IMR-90 (cell line): Measurements from ENCODE around the gene HNMT.
"Not testable (repeated sequence)": the region's sequence is repeated elsewhere in the genome, so short reads cannot be mapped to it uniquely, and the experiment has no call there.

ENCODE experiments used
- CEBPB ChIP-seq: IDR thresholded peaks from 2 replicates; pipeline ENCODE4 v1.6.1; 2012; ENCODE audit warnings: low read depth, low read length, improper control_type of control experiment
- CHD1 ChIP-seq: IDR thresholded peaks from 2 replicates; pipeline ENCODE4 v1.6.1; 2012; ENCODE audit warnings: low read depth, low read length, improper control_type of control experiment
- CTCF ChIP-seq: conservative IDR thresholded peaks from 2 replicates; pipeline ENCODE4 v1.5.1; 2012; ENCODE audit warnings: mild to moderate bottlenecking, low read depth, low read length, improper control_type of control experiment
- ELK1 ChIP-seq: fragments of 150-350 bp; IDR thresholded peaks from 2 replicates; pipeline ENCODE4 v1.6.1; 2016; ENCODE audit warnings: low read depth, mild to moderate bottlenecking, low read length, moderate library complexity, borderline replicate concordance
- FOS ChIP-seq: fragments of 150-350 bp; IDR thresholded peaks from 2 replicates; pipeline ENCODE4 v1.6.1; 2016; ENCODE audit warnings: low read depth, low read length
- MAZ ChIP-seq: IDR thresholded peaks from 2 replicates; pipeline ENCODE4 v1.6.1; 2012; ENCODE audit warnings: low read depth, mild to moderate bottlenecking, low read length, improper control_type of control experiment, moderate library complexity, borderline replicate concordance
- MXI1 ChIP-seq: IDR thresholded peaks from 2 replicates; pipeline ENCODE4 v1.6.1; 2012; ENCODE audit warnings: low read depth, mild to moderate bottlenecking, low read length, moderate library complexity, borderline replicate concordance
- POLR2A ChIP-seq: IDR thresholded peaks from 2 replicates; pipeline ENCODE4 v1.6.1; 2012; ENCODE audit warnings: mild to moderate bottlenecking, low read depth, low read length
- RAD21 ChIP-seq: IDR thresholded peaks from 2 replicates; pipeline ENCODE4 v1.6.1; 2012; ENCODE audit warnings: low read length, improper control_type of control experiment
- RCOR1 ChIP-seq: IDR thresholded peaks from 2 replicates; pipeline ENCODE4 v1.6.1; 2012; ENCODE audit warnings: mild to moderate bottlenecking, low read length, improper control_type of control experiment; ENCODE audit not compliant: insufficient replicate concordance
- RFX5 ChIP-seq: IDR thresholded peaks from 2 replicates; pipeline ENCODE4 v1.8.0; 2012; ENCODE audit warnings: low read depth, mild to moderate bottlenecking, low read length, moderate library complexity
- USF2 ChIP-seq: fragments of 150-350 bp; IDR thresholded peaks from 2 replicates; pipeline ENCODE4 v1.6.1; 2017; ENCODE audit warnings: mild to moderate bottlenecking, antibody characterized with exemption, low read length, low read depth

GRCh38 chr2:138043588-138043987, 79.3 kb downstream of the HNMT start:
- not testable (repeated sequence) for TF ChIP-seq CTCF, RAD21, MAZ, POLR2A, CEBPB, MXI1, CHD1, USF2, RFX5, RCOR1, FOS, ELK1
